Duodenal mucosa (tissue), 2 donors: Measurements from ENCODE around the gene VCL.

Experiments used
- H3K27ac ChIP-seq: one replicate; pipeline ENCODE4 v1.7.0; 2013; ENCODE audit warnings: low read depth, low read length
- H3K27me3 ChIP-seq, 2 donors: one replicate each; pipeline ENCODE4 v1.7.0; 2013; ENCODE audit warnings: low read length in 2 of 2, control low read depth in 1 of 2; ENCODE audit not compliant: insufficient read depth in 2 of 2, control insufficient read depth in 1 of 2
- H3K36me3 ChIP-seq, 2 donors: one replicate each; pipeline ENCODE4 v1.7.0; 2013; ENCODE audit warnings: low read length in 2 of 2, control low read depth in 1 of 2; ENCODE audit not compliant: insufficient read depth in 2 of 2, control insufficient read depth in 1 of 2
- H3K4me1 ChIP-seq, 2 donors: one replicate each; pipeline ENCODE4 v1.7.0; 2013; ENCODE audit warnings: low read length in 2 of 2, control low read depth in 1 of 2; ENCODE audit not compliant: insufficient read depth in 2 of 2, control insufficient read depth in 1 of 2
- H3K4me3 ChIP-seq, 2 donors: one replicate each; pipeline ENCODE4 v1.7.0; 2013; ENCODE audit warnings: low read length in 2 of 2, low read depth in 1 of 2
- H3K9ac ChIP-seq, 2 donors: one replicate each; pipeline ENCODE4 v1.7.0; 2013; ENCODE audit warnings: low read length in 2 of 2, low read depth in 1 of 2
- H3K9me3 ChIP-seq, 2 donors: one replicate each; pipeline ENCODE4 v1.7.0; 2013; ENCODE audit warnings: low read length in 2 of 2, control low read depth in 1 of 2; ENCODE audit not compliant: control insufficient read depth in 1 of 2

Gene VCL

GRCh38 chr10:74097776-74098175, 99.9 kb downstream of the VCL start:
- Histone ChIP-seq H3K9ac (no peak overlapping the region), H3K9me3 (no peaks in the 10 kb centered on the region), H3K4me3 (no peak overlapping the region), H3K4me1 (no peaks in the 10 kb centered on the region), H3K27me3 (no peaks in the 10 kb centered on the region), H3K27ac (no peak overlapping the region), H3K36me3 (peaks cover 42 to 81% of the 10 kb centered on the region in 2 donors)

- H3K9me3 ChIP-seq, result no peaks in the 10 kb centered on the region
- no peak overlapping the region for H3K9ac ChIP-seq
- H3K27me3 ChIP-seq, result no peaks in the 10 kb centered on the region
- no peak overlapping the region for H3K4me3 ChIP-seq
- H3K36me3 ChIP-seq, result peaks cover 45 to 83% of the 10 kb centered on the region in 2 donors
- no peaks in the 10 kb centered on the region for H3K4me1 ChIP-seq
- no peak overlapping the region for H3K27ac ChIP-seq
Observed at GRCh38 chr10:74099420-74099819, 101.5 kb downstream of the VCL start.

- H3K9me3 ChIP-seq, result no peaks in the 10 kb centered on the region
- no peak overlapping the region for H3K4me3 ChIP-seq
- H3K36me3 ChIP-seq, result peaks cover 46 to 83% of the 10 kb centered on the region in 2 donors
- H3K27me3 ChIP-seq, result no peaks in the 10 kb centered on the region
- H3K27ac ChIP-seq, result no peak overlapping the region
- H3K4me1 ChIP-seq, result no peaks in the 10 kb centered on the region
- H3K9ac ChIP-seq, result no peak overlapping the region
Observed at GRCh38 chr10:74099836-74100235, 101.9 kb downstream of the VCL start.

- H3K36me3 ChIP-seq, result peaks cover 50 to 84% of the 10 kb centered on the region in 2 donors
- no peak overlapping the region for H3K9ac ChIP-seq
- H3K27me3 ChIP-seq, result no peaks in the 10 kb centered on the region
- no peak overlapping the region for H3K4me3 ChIP-seq
- H3K27ac ChIP-seq, result no peak overlapping the region
- H3K4me1 ChIP-seq, result no peaks in the 10 kb centered on the region
- no peaks in the 10 kb centered on the region for H3K9me3 ChIP-seq
Observed at GRCh38 chr10:74103560-74104258, 105.8 kb downstream of the VCL start.

- no peak overlapping the region for H3K9ac ChIP-seq
- peaks cover 50 to 86% of the 10 kb centered on the region in 2 donors for H3K36me3 ChIP-seq
- H3K4me1 ChIP-seq, result no peaks in the 10 kb centered on the region
- H3K27me3 ChIP-seq, result no peaks in the 10 kb centered on the region
- no peak overlapping the region for H3K27ac ChIP-seq
- no peaks in the 10 kb centered on the region for H3K9me3 ChIP-seq
- H3K4me3 ChIP-seq, result no peak overlapping the region
Observed at GRCh38 chr10:74104480-74104879, 106.6 kb downstream of the VCL start.

GRCh38 chr10:74104996-74105395, 107.1 kb downstream of the VCL start:
- H3K4me1 ChIP-seq, result no peaks in the 10 kb centered on the region
- no peak overlapping the region for H3K4me3 ChIP-seq
- no peak overlapping the region for H3K9ac ChIP-seq
- no peaks in the 10 kb centered on the region for H3K27me3 ChIP-seq
- no peak overlapping the region for H3K27ac ChIP-seq
- H3K36me3 ChIP-seq, result peaks cover 47 to 84% of the 10 kb centered on the region in 2 donors
- H3K9me3 ChIP-seq, result no peaks in the 10 kb centered on the region

- Histone ChIP-seq H3K9ac (no peak overlapping the region), H3K4me3 (no peak overlapping the region), H3K4me1 (no peaks in the 10 kb centered on the region), H3K9me3 (no peaks in the 10 kb centered on the region), H3K27ac (no peak overlapping the region), H3K27me3 (no peaks in the 10 kb centered on the region), H3K36me3 (peaks cover 67 to 91% of the 10 kb centered on the region in 2 donors)
Observed at GRCh38 chr10:74107391-74107790, 109.5 kb downstream of the VCL start.

GRCh38 chr10:74109452-74109851, 111.5 kb downstream of the VCL start:
- Histone ChIP-seq H3K36me3 (peaks cover 73 to 91% of the 10 kb centered on the region in 2 donors), H3K27ac (no peak overlapping the region), H3K9me3 (no peaks in the 10 kb centered on the region), H3K4me1 (no peaks in the 10 kb centered on the region), H3K27me3 (no peaks in the 10 kb centered on the region), H3K9ac (no peak overlapping the region), H3K4me3 (no peak overlapping the region)

GRCh38 chr10:74110120-74110519, 112.2 kb downstream of the VCL start:
- Histone ChIP-seq H3K27me3 (no peaks in the 10 kb centered on the region), H3K36me3 (peaks cover 72 to 91% of the 10 kb centered on the region in 2 donors), H3K27ac (no peak overlapping the region), H3K9ac (no peak overlapping the region), H3K4me1 (no peaks in the 10 kb centered on the region), H3K4me3 (no peak overlapping the region), H3K9me3 (no peaks in the 10 kb centered on the region)

GRCh38 chr10:74111799-74112198, 113.9 kb downstream of the VCL start:
- H3K9ac ChIP-seq, result no peak overlapping the region

More at GRCh38 chr10:74111799-74112198, 113.9 kb downstream of the VCL start:
- Histone ChIP-seq H3K4me1 (no peaks in the 10 kb centered on the region), H3K4me3 (no peak overlapping the region), H3K36me3 (peaks cover 67 to 91% of the 10 kb centered on the region in 2 donors), H3K9me3 (no peaks in the 10 kb centered on the region), H3K27ac (no peak overlapping the region), H3K27me3 (no peaks in the 10 kb centered on the region)
